Activated CD4-positive, alpha-beta T cell treated with anti-CD3 and anti-CD28 coated beads, Interleukin-2, amount 50 U/mL, for 24 hours (primary cell): ENCODE results near the gene NADK2.

ENCODE experiments used
- DNase-seq, 2 donors: peaks; one replicate each; pipeline ENCODE4 v3.0.0-alpha.2; 2020; ENCODE audit warnings: low read depth in 1 of 2, low spot score in 1 of 2

The NADK2 gene

DNA sequence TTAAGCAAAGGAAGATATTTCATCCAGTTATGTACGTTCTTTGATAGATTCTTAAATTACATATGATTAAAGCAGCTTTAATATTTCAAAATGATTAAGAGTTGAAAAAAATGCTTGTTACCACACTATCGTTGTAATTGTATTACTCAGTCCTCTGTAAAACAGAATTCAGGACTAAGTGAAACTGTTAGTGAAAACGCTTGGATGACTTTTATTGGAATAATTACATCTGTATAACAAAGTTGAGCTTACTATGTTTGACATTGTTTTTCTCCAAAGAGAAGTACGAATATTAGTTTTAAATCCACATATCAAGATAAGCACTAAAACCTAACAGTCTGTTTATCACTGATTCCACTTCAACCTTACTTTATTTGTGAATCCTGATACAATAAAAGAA is 8.7 kb upstream of the NADK2 start:
- no peak for DNase-seq

DNA sequence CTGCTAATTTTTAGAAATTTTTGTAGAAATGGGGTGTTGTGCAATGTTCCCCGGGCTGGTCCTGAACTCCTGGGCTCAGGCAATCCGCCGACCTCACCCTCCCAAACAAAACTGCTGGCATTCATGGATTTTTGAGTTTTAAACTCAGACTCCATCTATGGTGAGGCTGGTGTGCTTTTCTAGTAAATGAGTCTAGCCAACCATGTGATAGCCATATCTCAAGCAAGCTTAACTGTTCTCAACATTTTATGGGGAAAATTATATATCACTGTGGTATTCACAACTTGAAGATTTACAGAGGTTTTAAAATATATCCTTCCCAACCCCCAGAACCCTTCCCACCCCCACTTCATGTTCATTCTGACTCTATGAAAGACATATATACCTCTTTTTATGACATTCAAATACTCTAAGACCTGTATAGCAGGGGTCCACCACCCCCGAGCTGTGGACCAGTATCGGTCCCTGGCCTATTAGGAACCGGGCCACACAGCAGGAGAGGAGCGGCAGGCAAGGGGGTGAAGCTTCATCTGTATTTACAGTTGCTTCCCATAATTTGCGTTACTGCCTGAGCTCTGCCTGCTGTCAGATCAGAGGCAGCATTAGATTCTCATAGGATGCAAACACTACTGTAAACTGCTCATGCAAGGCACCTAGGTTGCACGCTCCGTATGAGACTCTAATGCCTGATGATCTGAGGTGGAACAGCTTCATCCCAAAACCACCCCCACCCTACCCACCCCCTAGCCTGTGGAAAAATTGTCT is 4.5 kb upstream of the NADK2 start:
- no peak for DNase-seq

GRCh38 chr5:36244076-36244475 is 2.4 kb upstream of the NADK2 start:
- DNase-seq, result no peak

DNA sequence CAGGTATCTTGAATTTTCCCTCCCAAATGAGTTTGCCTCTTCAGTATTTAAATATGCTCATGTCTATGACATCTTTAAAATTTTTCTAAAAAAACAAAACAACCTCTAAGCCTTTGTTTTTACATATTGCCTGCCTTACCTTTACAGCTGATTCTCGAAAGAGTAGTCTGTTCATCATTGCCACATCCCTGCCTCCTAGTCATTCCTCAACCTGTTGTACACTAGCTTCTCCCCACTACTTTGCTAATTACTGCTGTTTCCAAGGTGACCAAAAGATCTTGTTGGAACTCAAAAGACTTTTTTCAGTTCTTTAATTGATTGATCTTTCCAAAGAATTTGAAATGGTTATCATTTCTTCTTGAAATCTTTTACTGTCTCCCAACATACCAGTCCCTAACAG is 1.9 kb upstream of the NADK2 start:
- DNase-seq, result no peak

DNA sequence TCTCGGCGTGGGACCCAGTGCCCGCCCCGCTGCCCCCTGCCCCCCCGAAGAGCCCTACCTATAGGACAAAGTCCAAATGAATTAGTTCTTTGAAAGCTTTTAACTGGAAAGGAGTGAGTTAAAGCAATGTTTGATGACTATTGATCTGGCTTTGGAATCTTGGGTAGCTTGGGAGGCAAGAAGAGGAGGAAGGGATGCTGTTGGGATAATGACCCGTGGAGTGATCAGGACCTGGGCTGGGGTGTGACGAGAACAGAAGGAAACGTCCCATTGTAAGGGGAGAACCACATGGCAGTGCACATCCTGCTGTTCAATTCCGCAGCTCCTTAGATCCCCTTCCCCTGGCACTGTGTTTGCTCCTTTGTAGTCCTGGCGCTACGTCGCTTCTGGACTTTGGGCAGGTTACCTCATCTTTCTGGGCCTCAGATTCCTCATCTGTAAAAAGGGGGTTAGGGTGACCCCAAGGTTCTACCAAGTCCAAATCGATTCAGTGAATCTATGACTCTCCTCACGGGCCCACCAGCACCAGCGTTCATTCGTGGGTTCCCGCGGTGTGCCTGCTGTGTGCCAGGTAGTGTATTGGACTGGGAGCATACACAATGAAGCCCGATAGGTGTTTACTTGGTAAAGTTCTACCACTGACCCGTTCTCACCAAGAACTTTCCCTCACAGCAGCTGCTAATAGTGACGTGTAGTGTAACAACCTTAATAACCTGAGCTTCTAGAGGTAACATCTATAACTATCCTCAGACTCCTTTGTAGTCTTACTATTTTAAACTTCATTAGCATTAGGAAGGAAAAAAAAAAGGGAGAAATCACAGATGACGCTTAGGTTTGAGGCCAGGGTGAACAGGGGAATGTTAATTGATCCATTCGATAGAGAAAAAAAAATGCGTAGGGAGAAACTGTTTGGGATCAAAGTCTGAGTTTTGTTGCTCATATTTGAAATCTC is 1.1 kb upstream of the NADK2 start:
- peak in 1 of 2 donors; percentile 6 for DNase-seq

DNA sequence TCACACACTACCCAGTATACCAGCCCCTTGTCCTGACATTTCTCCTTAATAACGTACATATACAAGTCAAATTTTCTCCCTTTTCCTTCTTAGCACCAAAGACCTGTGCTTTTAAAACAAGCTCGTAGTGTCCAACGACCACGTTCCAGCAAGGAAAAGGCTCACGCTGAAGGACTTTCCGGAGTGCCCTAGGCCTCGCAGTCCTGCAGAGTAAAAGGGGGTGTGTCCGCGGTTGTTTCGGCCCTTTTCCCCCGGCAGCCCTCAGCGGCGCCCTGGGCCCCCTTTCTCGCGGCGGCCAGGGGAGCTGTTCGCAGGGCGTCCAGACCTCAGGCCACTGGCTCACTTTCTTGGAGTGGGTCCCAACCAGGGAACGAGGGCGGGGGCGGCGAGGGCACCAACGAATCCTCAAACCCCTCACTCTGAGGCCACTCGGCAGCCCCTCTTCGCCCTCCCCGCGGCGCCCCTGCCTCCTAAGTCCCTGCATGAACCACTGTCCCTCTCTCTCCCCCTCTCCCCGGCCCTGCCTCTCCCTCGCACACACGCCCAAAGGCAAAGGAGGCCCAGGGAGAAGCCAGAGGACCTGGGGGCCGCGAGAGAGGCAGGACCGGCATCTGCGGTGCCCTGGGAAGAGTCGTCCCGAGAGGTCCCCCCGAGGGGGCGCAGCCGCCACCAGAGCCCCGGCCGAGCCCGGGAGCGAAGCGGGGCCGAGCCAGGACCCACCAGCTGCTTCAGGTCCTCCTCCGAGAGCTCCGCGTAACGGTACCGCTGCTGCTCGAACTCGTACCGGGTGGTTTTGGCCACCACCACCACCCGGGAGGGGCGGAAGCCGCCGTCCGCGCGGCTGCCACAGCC is 720 bp downstream of the NADK2 start:
- DNase-seq, result peak; percentile 11 to 30

DNA sequence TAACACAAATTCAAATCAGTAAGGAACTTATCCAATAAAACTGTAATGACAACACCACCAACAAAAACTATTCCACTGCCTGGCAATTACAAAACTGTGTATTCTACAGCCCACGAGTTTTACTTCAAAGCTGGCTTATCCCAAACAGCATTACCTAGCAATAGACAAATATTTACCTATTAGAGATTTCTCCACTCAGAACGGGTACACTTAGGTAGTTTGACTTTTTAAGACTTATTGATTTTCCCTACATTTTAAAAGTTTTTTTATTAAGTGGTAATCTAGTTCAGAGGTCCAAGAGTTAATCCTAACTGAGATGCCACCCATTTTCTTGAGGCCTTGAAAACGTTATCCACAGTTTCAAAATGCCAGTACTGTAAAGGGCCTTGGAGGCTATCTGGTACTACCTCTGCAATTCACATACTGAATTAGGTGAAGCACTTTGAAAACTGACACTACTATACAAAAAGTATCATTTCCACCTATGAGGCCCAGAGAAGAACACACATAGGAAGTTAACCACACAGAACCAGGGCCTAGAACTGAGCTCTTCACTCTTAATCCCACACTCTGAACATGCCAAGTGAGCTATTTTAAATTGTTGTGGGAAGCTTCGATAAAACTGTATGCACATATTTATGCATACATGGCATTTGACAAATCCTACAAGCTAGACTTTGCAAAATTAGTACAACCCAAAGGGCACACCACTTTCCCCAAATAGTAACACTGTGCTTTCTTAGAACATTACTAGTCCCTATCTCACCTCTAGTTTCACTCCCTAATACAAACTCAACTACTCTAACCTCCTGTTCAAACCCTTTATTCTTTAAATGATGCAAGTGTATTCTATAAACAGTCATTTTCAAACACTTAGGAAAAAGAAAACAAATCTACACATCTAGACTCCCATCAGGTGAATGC is 2.1 kb downstream of the NADK2 start:
- no peak for DNase-seq

DNA sequence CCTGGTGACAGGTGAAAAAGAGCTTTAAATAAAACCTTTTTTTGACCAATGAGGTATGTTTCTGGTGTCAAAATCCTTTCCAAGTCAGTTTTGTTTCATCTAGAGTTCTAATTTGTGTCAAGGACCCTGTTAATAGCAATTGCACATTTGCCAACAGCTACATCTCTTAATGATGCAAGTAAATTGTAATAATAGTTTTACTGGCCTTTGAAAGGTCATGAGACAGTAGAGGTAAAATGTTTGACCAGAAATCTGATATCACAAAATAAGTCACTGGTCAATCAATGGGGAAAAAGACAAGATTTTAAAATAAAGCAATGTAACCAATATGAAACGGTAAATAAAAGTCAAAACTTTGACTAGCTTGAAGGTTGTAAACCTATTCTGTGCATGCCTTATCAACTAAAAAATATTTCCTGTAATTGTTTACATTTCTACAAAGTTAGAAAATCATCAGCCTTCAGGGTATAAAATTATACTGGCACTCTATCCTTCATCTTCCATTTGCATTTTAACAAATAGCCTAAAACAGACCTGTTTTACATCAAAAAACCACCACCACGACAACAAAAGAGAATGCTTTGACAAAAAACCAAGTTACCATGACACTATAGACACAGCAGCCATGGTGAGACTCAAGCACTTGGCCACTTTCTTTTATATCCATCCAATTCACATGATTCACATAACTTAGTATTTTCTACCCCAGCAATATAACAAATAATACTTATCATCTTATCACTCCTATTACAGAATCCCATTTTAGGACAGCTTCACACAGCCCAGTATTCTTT is 3.0 kb downstream of the NADK2 start:
- no peak for DNase-seq

DNA sequence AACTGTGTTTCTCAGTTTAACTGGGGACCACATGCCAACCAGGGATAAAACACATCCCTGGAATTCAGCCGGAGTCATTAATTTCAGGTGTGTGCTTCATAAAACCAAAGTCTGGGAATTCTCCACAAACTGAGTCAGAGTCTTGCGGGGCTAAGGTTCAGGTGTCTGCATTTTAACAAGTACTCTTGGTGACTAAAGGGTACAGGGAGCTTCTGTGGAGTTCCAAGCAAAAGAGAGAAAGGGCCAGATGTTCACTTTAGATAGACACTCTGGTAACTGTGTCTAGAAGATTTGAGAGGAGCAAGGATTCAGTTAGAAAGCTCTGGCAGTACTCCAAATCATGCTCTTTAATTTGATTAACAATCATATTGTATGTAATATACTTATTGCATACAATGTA is 4.0 kb downstream of the NADK2 start:
- DNase-seq, result no peak

DNA sequence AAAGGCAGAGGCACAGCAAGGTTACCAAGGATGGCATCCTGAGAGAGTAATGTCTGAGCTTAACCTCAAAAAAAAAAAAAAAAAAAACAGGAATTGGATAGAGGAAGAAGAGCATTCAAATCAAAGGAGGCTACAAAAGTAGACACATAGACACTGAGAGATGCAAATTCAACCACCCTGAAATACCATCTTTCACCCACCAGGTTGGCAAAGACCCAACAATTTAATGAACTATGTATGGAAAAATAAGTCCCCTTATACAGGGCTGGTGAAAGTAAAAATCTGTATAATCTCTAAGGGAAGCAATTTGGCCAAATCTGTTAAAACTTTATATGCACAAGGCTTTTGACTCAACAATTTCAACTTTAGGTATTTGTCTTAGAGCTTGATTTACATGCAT is 4.9 kb downstream of the NADK2 start:
- no peak for DNase-seq

DNA sequence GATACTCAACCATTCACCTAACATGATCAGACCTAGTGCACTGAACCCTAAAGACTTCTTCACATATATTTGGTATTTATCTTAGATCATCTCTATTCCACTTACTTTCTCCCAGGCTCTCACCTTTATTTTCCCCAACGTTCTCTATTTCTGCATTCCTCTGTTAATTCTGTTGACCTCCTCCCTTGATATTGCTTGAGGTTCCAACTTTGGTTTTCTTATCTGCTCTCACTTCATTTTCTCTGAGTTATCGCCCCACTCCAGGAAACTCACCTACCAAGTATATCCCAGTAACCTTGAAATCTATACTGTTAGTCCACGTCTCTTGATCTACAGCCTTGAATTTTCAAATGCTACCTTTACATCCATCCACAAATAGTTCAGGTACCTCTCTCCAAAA is 9.2 kb downstream of the NADK2 start:
- DNase-seq, result no peak

GRCh38 chr5:36230151-36230790 is 11.5 kb downstream of the NADK2 start:
- no peak for DNase-seq

GRCh38 chr5:36228505-36228904 is 13.2 kb downstream of the NADK2 start:
- DNase-seq, result no peak

DNA sequence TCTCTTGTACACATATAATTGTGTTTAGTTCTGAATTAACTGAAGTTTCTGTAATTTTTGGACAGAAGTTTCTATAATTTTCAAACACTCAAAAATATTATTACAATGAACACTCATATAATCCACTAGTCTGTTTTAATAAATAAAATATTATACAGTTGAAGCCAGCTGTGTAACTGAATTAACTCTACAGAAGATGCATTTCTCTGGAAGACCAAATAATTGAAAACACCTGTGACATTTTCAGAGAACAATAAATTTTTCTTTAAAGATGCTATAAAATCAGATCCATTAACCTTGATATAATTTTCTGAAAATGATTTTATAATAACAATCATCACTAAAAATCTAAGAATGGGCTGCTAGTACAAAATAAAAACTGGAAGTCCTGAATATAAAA is 14.7 kb downstream of the NADK2 start:
- DNase-seq, result no peak

DNA sequence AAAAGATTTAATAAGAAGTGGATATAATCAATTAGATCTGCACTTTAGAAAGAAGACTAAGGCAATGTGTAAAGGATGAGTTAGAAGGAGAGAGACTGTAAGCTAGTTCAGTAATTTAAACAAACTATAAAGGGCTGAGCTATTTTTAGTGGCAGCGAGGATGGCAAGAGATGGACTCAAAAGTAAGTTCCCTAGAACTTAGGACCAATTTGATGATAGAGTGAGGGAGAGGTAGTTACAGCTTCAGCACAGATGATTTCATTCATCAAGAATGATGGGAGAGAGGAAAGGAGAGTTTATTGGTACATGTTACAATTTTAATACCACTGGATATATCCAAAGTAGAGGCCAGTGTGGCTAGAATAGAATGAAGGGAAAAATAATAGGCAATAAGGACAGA is 19.1 kb downstream of the NADK2 start:
- no peak for DNase-seq

- no peak for DNase-seq
Observed at GRCh38 chr5:36217988-36218387, 23.7 kb downstream of the NADK2 start.

- no peak for DNase-seq
Observed at GRCh38 chr5:36217567-36217966, 24.2 kb downstream of the NADK2 start.

- DNase-seq, result no peak
Observed at GRCh38 chr5:36215910-36216309, 25.8 kb downstream of the NADK2 start.

DNA sequence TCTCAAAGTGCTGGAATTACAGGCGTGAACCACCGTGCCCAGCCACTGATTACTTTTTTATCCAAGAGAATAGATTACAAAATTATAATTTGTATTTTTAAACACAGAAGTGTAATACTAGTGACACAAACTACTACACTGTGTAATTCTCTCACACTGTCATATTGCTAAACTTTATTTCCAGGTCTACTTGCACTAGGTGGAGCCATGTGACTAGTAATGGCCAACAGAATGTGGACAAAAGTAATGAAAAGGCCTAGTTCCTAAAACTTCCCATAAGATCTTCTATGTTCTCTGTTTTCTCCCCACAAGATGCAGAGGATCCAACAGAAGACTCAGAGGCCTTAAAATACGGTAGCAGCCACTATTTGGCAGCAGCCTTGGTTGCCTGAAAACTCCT is 27.3 kb downstream of the NADK2 start:
- no peak for DNase-seq
